ENCODE measurements around the gene STRBP. TPM values are rescaled to one million over a fixed set of nuclear protein-coding genes. Genes with fewer than 3 reads are reported as not detected.

Gene STRBP
- total RNA-seq, 1 donor from 2014 or later = 9.1 TPM

GRCh38 chr9:123080444-123080843 lies 187.9 kb downstream of the STRBP start:
- H3K4me1 ChIP-seq = no peaks in the 10 kb centered on the region
- H3K27me3 ChIP-seq = no peaks in the 10 kb centered on the region
- TF ChIP-seq POLR2A (IDR thresholded peaks at IDR 0.05) = no peak
- no peak overlapping the region for H3K4me3 ChIP-seq
- no peak overlapping the region for H3K27ac ChIP-seq
- no peak for DNase-seq (ENCODE audit: extremely low spot score in 2 of 2)
- peaks cover 0 to 47% of the 10 kb centered on the region in 2 donors for H3K36me3 ChIP-seq
- intact Hi-C loops (cut with DNase I) = no loop called here
- no peaks in the 10 kb centered on the region for H3K9me3 ChIP-seq

GRCh38 chr9:123074628-123075027 lies 193.8 kb downstream of the STRBP start:
- no peak overlapping the region for H3K27ac ChIP-seq
- intact Hi-C loops (cut with DNase I) = no loop called here
- no peaks in the 10 kb centered on the region for H3K9me3 ChIP-seq
- TF ChIP-seq POLR2A (IDR thresholded peaks at IDR 0.05) (no peak), POLR2AphosphoS5 (IDR thresholded peaks at IDR 0.05; ENCODE audit: insufficient read depth in 1 of 2, low read depth in 1 of 2) (no peak), CTCF (IDR thresholded peaks at IDR 0.05) (no peak)
- H3K36me3 ChIP-seq = peaks cover 0 to 47% of the 10 kb centered on the region in 2 donors
- no peak overlapping the region for H3K4me3 ChIP-seq
- no peak for DNase-seq (ENCODE audit: extremely low spot score in 2 of 2)
- no peaks in the 10 kb centered on the region for H3K4me1 ChIP-seq
- no peaks in the 10 kb centered on the region for H3K27me3 ChIP-seq

- Histone ChIP-seq H3K4me1 (no peaks in the 10 kb centered on the region), H3K36me3 (peaks cover 0 to 42% of the 10 kb centered on the region in 2 donors), H3K27ac (peak overlapping the region; percentile 52), H3K4me3 (peak overlapping the region in 1 of 2 donors; percentile 7), H3K9me3 (no peaks in the 10 kb centered on the region), H3K27me3 (no peaks in the 10 kb centered on the region)
- no peak for TF ChIP-seq POLR2AphosphoS5 (IDR thresholded peaks at IDR 0.05; ENCODE audit: insufficient read depth in 1 of 2, low read depth in 1 of 2)
- no peak for TF ChIP-seq POLR2A (IDR thresholded peaks at IDR 0.05)
- TF ChIP-seq CTCF (IDR thresholded peaks at IDR 0.05) = no peak
- intact Hi-C loops (cut with DNase I) = no loop called here
- no peak for DNase-seq (ENCODE audit: extremely low spot score in 2 of 2)
These were observed 194.4 kb downstream of the STRBP start for GRCh38 chr9:123073991-123074422.

GRCh38 chr9:123073441-123073840 lies 194.9 kb downstream of the STRBP start:
- no peaks in the 10 kb centered on the region for H3K27me3 ChIP-seq
- H3K27ac ChIP-seq = peak overlapping the region; percentile 52
- H3K4me3 ChIP-seq = peak overlapping the region in 1 of 2 donors; percentile 7
- peaks cover 0 to 37% of the 10 kb centered on the region in 2 donors for H3K36me3 ChIP-seq
- no peaks in the 10 kb centered on the region for H3K9me3 ChIP-seq
- TF ChIP-seq POLR2A (IDR thresholded peaks at IDR 0.05) = no peak
- TF ChIP-seq CTCF (IDR thresholded peaks at IDR 0.05) = no peak
- no peak for TF ChIP-seq POLR2AphosphoS5 (IDR thresholded peaks at IDR 0.05; ENCODE audit: insufficient read depth in 1 of 2, low read depth in 1 of 2)
- H3K4me1 ChIP-seq = no peaks in the 10 kb centered on the region
- no peak for DNase-seq (ENCODE audit: extremely low spot score in 2 of 2)
- intact Hi-C loops (cut with DNase I) = no loop called here

- no peak for DNase-seq (ENCODE audit: extremely low spot score in 2 of 2)
- intact Hi-C loops (cut with DNase I) = no loop called here
- Histone ChIP-seq H3K27ac (no peak overlapping the region), H3K36me3 (peaks cover 0 to 34% of the 10 kb centered on the region in 2 donors), H3K4me3 (no peak overlapping the region), H3K4me1 (no peaks in the 10 kb centered on the region), H3K27me3 (no peaks in the 10 kb centered on the region), H3K9me3 (no peaks in the 10 kb centered on the region)
- TF ChIP-seq CTCF (IDR thresholded peaks at IDR 0.05) = no peak
- TF ChIP-seq POLR2AphosphoS5 (IDR thresholded peaks at IDR 0.05; ENCODE audit: insufficient read depth in 1 of 2, low read depth in 1 of 2) = no peak
- no peak for TF ChIP-seq POLR2A (IDR thresholded peaks at IDR 0.05)
These were observed 195.9 kb downstream of the STRBP start for GRCh38 chr9:123072407-123072995.

MicroRNAs encoded within 50 kb of the gene (microRNA counts, 767-probe panel; counts per million panel counts)
- 238 to 261 counts per million in 2 donors for microRNA hsa-miR-600

Other genes with a start within 250 kb of the STRBP start
- gene GPR21, start 234.9 kb downstream of the STRBP start, total RNA-seq = not detected
- not detected for gene CRB2, start 87.6 kb upstream of the STRBP start, total RNA-seq